Activated CD8-positive, alpha-beta memory T cell treated with anti-CD3 and anti-CD28 coated beads for 1 hour (primary cell): ENCODE results near the gene FIZ1.

Experiments
- DNase-seq, 2 donors: peaks; one replicate each; pipeline ENCODE4 v3.0.0-alpha.2; 2020; ENCODE audit warnings: low read depth in 1 of 2; ENCODE audit errors: extremely low read depth in 1 of 2

FIZ1 gene

GRCh38 chr19:55544014-55544413 is 55.3 kb downstream of the FIZ1 start:
- DNase-seq, result no peak

GRCh38 chr19:55543567-55543966 is 55.8 kb downstream of the FIZ1 start:
- DNase-seq, result no peak

- DNase-seq, result no peak
Measured at GRCh38 chr19:55542292-55542855, 56.9 kb downstream of the FIZ1 start.
